HFF-Myc (cell line): Measurements from ENCODE around the gene ZNF677.
"Not testable (repeated sequence)": the region's sequence is repeated elsewhere in the genome, so short reads cannot be mapped to it uniquely, and the experiment has no call there.

ENCODE experiments used
- DNase-seq: peaks from one replicate; pipeline ENCODE4 v3.0.0-alpha.2; 2011; ENCODE audit warnings: low read depth; ENCODE audit errors: extremely low read depth
- H3K4me3 ChIP-seq: replicated peaks from 2 replicates; pipeline ENCODE4 v1.5.1; 2011; ENCODE audit warnings: low read depth, mild to moderate bottlenecking, control low read depth, low read length
- CTCF ChIP-seq: IDR thresholded peaks from 2 replicates; pipeline ENCODE4 v1.5.1; 2012; ENCODE audit warnings: mild to moderate bottlenecking, low read depth, low read length, control low read depth; ENCODE audit errors: missing control alignments

ZNF677 gene

GRCh38 chr19:53196777-53197396 lies 57.8 kb downstream of the ZNF677 start:
- no peak for TF ChIP-seq CTCF
- peak overlapping the region; percentile 47 for H3K4me3 ChIP-seq
- no peak for DNase-seq

- TF ChIP-seq CTCF, result peak; percentile 70
- peak; percentile 21 for DNase-seq
- no peak overlapping the region for H3K4me3 ChIP-seq
Measured at GRCh38 chr19:53195265-53195903, 59.3 kb downstream of the ZNF677 start.

- no peak for DNase-seq
- no peak overlapping the region for H3K4me3 ChIP-seq
- no peak for TF ChIP-seq CTCF
Measured at GRCh38 chr19:53193535-53194222, 61.0 kb downstream of the ZNF677 start.

- no peak for DNase-seq
- peak within 1 kb of the TSS; percentile 23 for H3K4me3 ChIP-seq
- no peak for TF ChIP-seq CTCF
Measured at GRCh38 chr19:53192771-53193534, 61.7 kb downstream of the ZNF677 start, which contains the start of gene ZNF665. Gene ZNF665 (minus strand): TSS chr19:53193358. CDS start chr19:53182898, 10,460 bp downstream.

- no peak for DNase-seq
- H3K4me3 ChIP-seq, result no peak overlapping the region
- no peak for TF ChIP-seq CTCF
Measured at GRCh38 chr19:53190253-53190652, 64.4 kb downstream of the ZNF677 start.

- not testable (repeated sequence) for DNase-seq, H3K4me3 ChIP-seq
Measured at GRCh38 chr19:53189691-53190198, 64.9 kb downstream of the ZNF677 start.
